A549 (cell line): ENCODE data around the gene ABCG8. TPM values are rescaled to one million over a fixed set of nuclear protein-coding genes. Genes with fewer than 3 reads are reported as not detected.

Experiments used
- ATAC-seq, 2 experiments: fragments of 200-7000 bp in 1 of 2; fragments of >200 bp in 1 of 2; cut with Nextera tagmentation in 1 of 2; cut with Tn5 transposase in 1 of 2; 3 replicates each; pipeline versions ENCODE4 v1.8.0 to v1.9.1; 2018 to 2020; ENCODE audit warnings: mild to moderate bottlenecking in 1 of 2, moderate library complexity in 1 of 2
- CTCF ChIA-PET: fragments of 300-600 bp; sonication (Branson Sonifier 250); formaldehyde crosslinking; extraction: SDS; loops from one replicate; lab custom pipeline; 2021; ENCODE audit warnings: antibody characterized with exemption, inconsistent platforms; lab: Yijun Ruan, JAX
- POLR2A ChIA-PET: fragments of 350-600 bp; formaldehyde crosslinking; extraction: SDS; loops from one replicate; lab custom pipeline; 2021; ENCODE audit warnings: antibody characterized with exemption, inconsistent platforms; lab: Yijun Ruan, JAX
- DNase-seq, 2 experiments: peaks; one replicate each; pipeline versions ENCODE4 v3.0.0 to v3.0.0-alpha.2; 2011 to 2016; ENCODE audit warnings: low read depth in 1 of 2, low spot score in 1 of 2
- FAIRE-seq: peaks from 2 replicates; lab custom pipeline; 2011; peaks lifted over from hg19 to GRCh38; lab: Jason Lieb, UNC
- H3K27ac ChIP-seq, 2 experiments: fragments of >200 bp; sonication (Bioruptor Twin); formaldehyde crosslinking; 3 replicates each; pipeline ENCODE4 v1.5.1; 2016 to 2017
- H3K4me1 ChIP-seq: fragments of >200 bp; sonication (Bioruptor Twin); formaldehyde crosslinking; 3 replicates; pipeline ENCODE4 v1.6.1; 2016
- H3K4me2 ChIP-seq: fragments of >200 bp; sonication (Bioruptor Twin); formaldehyde crosslinking; 3 replicates; pipeline ENCODE4 v1.6.1; 2016
- H3K4me3 ChIP-seq: fragments of >200 bp; sonication (Bioruptor Twin); formaldehyde crosslinking; 3 replicates; pipeline ENCODE4 v1.5.1; 2016
- H3K9me3 ChIP-seq: fragments of >200 bp; sonication (Bioruptor Twin); formaldehyde crosslinking; 3 replicates; pipeline ENCODE4 v1.6.1; 2016
- HDAC2 ChIP-seq: fragments of 200-600 bp; sonication (generic); IDR thresholded peaks from 2 replicates; pipeline ENCODE4 v1.6.1; 2016
- HEYL ChIP-seq: fragments of 250-450 bp; sonication (Bioruptor Pico); IDR thresholded peaks from 2 replicates; pipeline ENCODE4 v1.8.0; 2021; ENCODE audit warnings: mild to moderate bottlenecking, moderate library complexity
- HOXA7 ChIP-seq: fragments of 250-450 bp; sonication (Bioruptor Pico); IDR thresholded peaks from 2 replicates; pipeline ENCODE4 v1.5.0; 2020; ENCODE audit warnings: mild to moderate bottlenecking, moderate library complexity
- MAFK ChIP-seq: fragments of 450-650 bp; IDR thresholded peaks from 2 replicates; pipeline ENCODE4 v1.6.1; 2014; ENCODE audit not compliant: partially characterized antibody
- MYC ChIP-seq: IDR thresholded peaks from 2 replicates; pipeline ENCODE4 v1.6.1; 2012; ENCODE audit warnings: mild to moderate bottlenecking, inconsistent platforms, low read length, improper control_type of control experiment, borderline replicate concordance
- NPAS2 ChIP-seq: fragments of 250-450 bp; sonication (Bioruptor Pico); IDR thresholded peaks from 2 replicates; pipeline ENCODE4 v1.8.0; 2022; ENCODE audit warnings: mild to moderate bottlenecking, moderate library complexity, borderline replicate concordance
- POLR2AphosphoS2 ChIP-seq: conservative IDR thresholded peaks from 2 replicates; pipeline ENCODE4 v1.6.1; 2012; ENCODE audit warnings: low read length, improper control_type of control experiment, inconsistent platforms
- RARB ChIP-seq: fragments of 250-450 bp; sonication (Bioruptor Pico); IDR thresholded peaks from 2 replicates; pipeline ENCODE4 v1.8.0; 2021; ENCODE audit warnings: mild to moderate bottlenecking, moderate library complexity
- TP53 ChIP-seq: fragments of 250-450 bp; sonication (Bioruptor Pico); IDR thresholded peaks from 2 replicates; pipeline ENCODE4 v1.5.0; 2021; ENCODE audit warnings: mild to moderate bottlenecking, moderate library complexity
- WGBS: methylation state at CpG from one replicate; pipeline ENCODE4 v1.1.6; 2017; ENCODE audit errors: missing lambda C conversion rate; 5-methylcytosine and 5-hydroxymethylcytosine counted together
- polyA plus RNA-seq, 4 experiments: library from polyadenylated mRNA; depleted of rRNA in 3 of 4; stranded (reverse); fragments of >200 nt; fragmentation: RNase III in 1 of 4; extraction: RNeasy Plus Mini Kit Qiagen cat#74134 plus additional on column Dnase treatment in 1 of 4; gene quantifications; 2 replicates in 3 of 4; 3 replicates in 1 of 4; pipeline ENCODE4 v1.2.3, GENCODE V29; 2011 to 2017
- TF ChIP-seq, protein P1 (sequence below): fragments of 200-600 bp; sonication (generic); IDR thresholded peaks from 2 replicates; pipeline ENCODE4 v1.6.1; 2016; ENCODE audit warnings: antibody characterized with exemption, mild to moderate bottlenecking, moderate library complexity
- TF ChIP-seq, protein P2 (sequence below): fragments of >200 bp; sonication (Bioruptor Twin); formaldehyde crosslinking; IDR thresholded peaks from 2 replicates; pipeline ENCODE4 v1.6.1; 2016

Gene ABCG8
- polyA plus RNA-seq, 2 of the 4 experiments (the other 2 are of a cell fraction): not detected

DNA sequence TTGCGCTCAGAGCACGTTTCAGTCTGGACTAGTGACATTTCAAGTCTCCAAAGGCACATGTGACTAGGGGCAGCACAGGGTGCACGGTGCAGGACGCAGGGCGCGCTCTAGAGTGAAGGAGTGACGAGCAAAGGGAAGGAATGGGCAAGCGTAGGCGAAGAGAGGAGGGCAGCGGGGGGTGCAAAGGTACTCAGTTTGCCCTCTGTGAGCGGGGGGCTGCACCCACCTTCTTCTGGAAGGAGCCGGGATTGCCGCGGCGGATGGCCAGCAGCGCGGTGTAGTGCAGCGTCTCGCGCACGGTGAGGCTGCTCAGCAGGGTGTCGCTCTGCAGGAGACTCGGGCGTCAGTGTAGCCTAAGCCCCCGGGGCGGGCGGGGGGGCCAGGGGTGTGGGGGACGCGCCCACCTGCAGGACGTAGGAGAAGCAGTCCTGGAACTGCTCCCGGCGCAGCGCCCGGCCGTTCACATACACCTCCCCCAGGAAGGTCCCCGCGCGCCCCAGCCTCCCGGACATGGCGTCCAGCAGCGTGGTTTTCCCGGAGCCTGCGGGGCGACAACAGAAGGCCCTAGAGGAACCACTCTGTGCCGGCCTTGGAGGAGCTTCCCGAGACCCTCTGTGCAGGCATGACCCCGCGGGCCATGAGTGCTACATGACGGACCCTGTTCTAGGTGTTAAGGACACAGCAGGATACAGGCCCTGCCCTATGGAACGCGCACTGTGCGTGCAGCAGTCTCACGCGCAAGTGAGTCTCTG is 7.1 kb upstream of the ABCG8 start:
- Histone ChIP-seq H3K4me1 (no peaks in the 10 kb centered on the region), H3K4me2 (peak overlapping the region; percentile 75), H3K4me3 (peak overlapping the region; percentile 37), H3K9me3 (no peaks in the 10 kb centered on the region), H3K27ac (peak overlapping the region in 1 of 2 experiments; percentile 44; a peak in 2 of 6 replicates)
- 46% methylated on average over 34 of the region's 54 CpGs for WGBS
- ATAC-seq (peak; percentile 52 to 74), FAIRE-seq (no peak), DNase-seq (no peak)
- CTCF ChIA-PET: no interaction called here
- POLR2A ChIA-PET: no interaction called here
- TF ChIP-seq, protein P1, sequence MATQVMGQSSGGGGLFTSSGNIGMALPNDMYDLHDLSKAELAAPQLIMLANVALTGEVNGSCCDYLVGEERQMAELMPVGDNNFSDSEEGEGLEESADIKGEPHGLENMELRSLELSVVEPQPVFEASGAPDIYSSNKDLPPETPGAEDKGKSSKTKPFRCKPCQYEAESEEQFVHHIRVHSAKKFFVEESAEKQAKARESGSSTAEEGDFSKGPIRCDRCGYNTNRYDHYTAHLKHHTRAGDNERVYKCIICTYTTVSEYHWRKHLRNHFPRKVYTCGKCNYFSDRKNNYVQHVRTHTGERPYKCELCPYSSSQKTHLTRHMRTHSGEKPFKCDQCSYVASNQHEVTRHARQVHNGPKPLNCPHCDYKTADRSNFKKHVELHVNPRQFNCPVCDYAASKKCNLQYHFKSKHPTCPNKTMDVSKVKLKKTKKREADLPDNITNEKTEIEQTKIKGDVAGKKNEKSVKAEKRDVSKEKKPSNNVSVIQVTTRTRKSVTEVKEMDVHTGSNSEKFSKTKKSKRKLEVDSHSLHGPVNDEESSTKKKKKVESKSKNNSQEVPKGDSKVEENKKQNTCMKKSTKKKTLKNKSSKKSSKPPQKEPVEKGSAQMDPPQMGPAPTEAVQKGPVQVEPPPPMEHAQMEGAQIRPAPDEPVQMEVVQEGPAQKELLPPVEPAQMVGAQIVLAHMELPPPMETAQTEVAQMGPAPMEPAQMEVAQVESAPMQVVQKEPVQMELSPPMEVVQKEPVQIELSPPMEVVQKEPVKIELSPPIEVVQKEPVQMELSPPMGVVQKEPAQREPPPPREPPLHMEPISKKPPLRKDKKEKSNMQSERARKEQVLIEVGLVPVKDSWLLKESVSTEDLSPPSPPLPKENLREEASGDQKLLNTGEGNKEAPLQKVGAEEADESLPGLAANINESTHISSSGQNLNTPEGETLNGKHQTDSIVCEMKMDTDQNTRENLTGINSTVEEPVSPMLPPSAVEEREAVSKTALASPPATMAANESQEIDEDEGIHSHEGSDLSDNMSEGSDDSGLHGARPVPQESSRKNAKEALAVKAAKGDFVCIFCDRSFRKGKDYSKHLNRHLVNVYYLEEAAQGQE: no peak
- TF ChIP-seq HOXA7 (CRISPR knock-in tag) (no peak), NPAS2 (CRISPR knock-in tag) (no peak)

DNA sequence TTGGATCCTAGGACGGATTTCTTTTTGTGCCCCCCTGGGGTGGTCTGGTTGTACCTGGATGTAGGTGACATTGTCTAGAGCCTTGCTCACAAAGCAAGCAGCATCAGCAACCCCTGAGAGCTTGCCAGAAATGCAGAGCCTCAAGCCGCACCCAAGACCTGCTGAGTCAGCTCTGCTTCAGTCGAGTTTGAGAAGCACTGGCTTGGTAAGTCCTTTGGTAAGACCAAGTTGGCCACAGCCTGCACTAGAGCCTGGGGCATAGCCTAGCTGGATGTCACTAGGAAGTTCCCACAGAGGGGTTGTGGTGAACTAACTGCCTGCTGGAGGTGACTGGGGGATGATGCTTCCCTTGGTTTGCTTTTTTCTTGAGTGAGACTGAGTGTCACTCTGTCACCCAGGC is 6.3 kb upstream of the ABCG8 start:
- ATAC-seq: no peak

DNA sequence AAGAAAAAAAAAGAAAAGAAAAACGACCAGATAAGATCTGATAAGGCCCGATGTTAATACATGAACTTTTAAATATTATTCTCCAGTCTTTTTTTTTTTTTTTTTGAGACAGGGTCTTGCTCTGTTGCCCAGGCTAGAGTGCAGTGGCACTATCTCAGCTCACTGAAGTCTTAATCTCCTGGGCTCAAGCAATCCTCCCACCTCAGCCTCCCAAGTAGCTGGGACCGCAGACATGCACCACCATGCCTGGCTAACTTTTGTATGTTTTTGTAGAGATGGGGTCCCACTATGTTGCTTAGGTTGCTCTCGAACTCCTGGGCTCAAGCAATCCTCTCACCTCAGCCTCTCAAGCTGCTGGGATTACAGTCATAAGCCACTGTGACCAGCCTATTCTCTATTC is 1.7 kb upstream of the ABCG8 start:
- Histone ChIP-seq H3K4me2 (no peak overlapping the region), H3K4me1 (no peaks in the 10 kb centered on the region), H3K9me3 (no peaks in the 10 kb centered on the region), H3K27ac (no peak overlapping the region), H3K4me3 (no peak overlapping the region)
- TF ChIP-seq HDAC2 (no peak), HEYL (no peak), MYC (no peak), POLR2AphosphoS2 (no peak), TP53 (CRISPR knock-in tag) (no peak), RARB (no peak)
- TF ChIP-seq, protein P1: no peak
- ATAC-seq (no peak), FAIRE-seq (no peak), DNase-seq (no peak)
- WGBS: 60% methylated on average over 4 of the region's 4 CpGs
- ChIA-PET CTCF (interaction anchor here (0.6 to 1.3 kb wide), 3 partner anchors 9 to 901 kb away, joined by 3 read pairs; no protein-coding TSS in a partner anchor), POLR2A (no interaction called here)

More for the DNA sequence above, 6.3 kb upstream of the ABCG8 start:
- DNase-seq: no peak
- CTCF ChIA-PET: no interaction called here
- H3K27ac ChIP-seq: no peak overlapping the region
- FAIRE-seq: no peak
- H3K4me1 ChIP-seq: no peaks in the 10 kb centered on the region
- H3K4me2 ChIP-seq: no peak overlapping the region
- H3K4me3 ChIP-seq: no peak overlapping the region
- H3K9me3 ChIP-seq: no peaks in the 10 kb centered on the region
- POLR2A ChIA-PET: no interaction called here
- WGBS: 76% methylated on average over 3 of the region's 3 CpGs
- TF ChIP-seq, protein P2, sequence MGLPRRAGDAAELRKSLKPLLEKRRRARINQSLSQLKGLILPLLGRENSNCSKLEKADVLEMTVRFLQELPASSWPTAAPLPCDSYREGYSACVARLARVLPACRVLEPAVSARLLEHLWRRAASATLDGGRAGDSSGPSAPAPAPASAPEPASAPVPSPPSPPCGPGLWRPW: no peak
- peak; percentile 90 for TF ChIP-seq MAFK
